ENCODE results near the gene SPCS1. TPM values are rescaled to one million over a fixed set of nuclear protein-coding genes. Genes with fewer than 3 reads are reported as not detected.

Gene SPCS1
- total RNA-seq (2021; ENCODE audit: unreplicated experiment) (93.2 TPM), Bru-seq, nascent RNA (percentile 71 among the genes with signal in this experiment), BruChase-seq, experiment 1, labeled RNA remaining after a 2-hour chase (percentile 75 among the genes with signal in this experiment), BruChase-seq, experiment 2, labeled RNA remaining after a 6-hour chase (percentile 90 among the genes with signal in this experiment)
- polyA plus RNA-seq (2012; ENCODE audit: insufficient read length), result 116 TPM
- long read RNA-seq, full-length matches to known transcripts, result 99 of 155 reads
- long read RNA-seq, partial matches to known transcripts, result 10 of 155 reads
- long read RNA-seq, other reads (novel, unspliced or antisense), result 46 of 155 reads

- no TSS peak for BruUV-seq (replicated peaks)
- TF ChIP-seq TCF7L2 (IDR thresholded peaks at IDR 0.05; ENCODE audit: low read depth, low read length) (no peak), CTCF (IDR thresholded peaks at IDR 0.05) (no peak), POLR2AphosphoS5 (IDR thresholded peaks at IDR 0.05; ENCODE audit: low read depth, low read length) (peak; percentile 75), REST (IDR thresholded peaks at IDR 0.05; ENCODE audit: insufficient read depth in 1 of 2, low read depth in 2 of 2, low read length in 1 of 2) (no peak), SIN3A (IDR thresholded peaks at IDR 0.05; ENCODE audit: borderline replicate concordance, insufficient read depth, low read depth, low read length) (0 out of 2 replicates have a peak, but pooled peaks have one; percentile 69)
- intact Hi-C loops (cut with micrococcal nuclease; ENCODE audit: unreplicated experiment), result no loop called here
- H3K27me3 ChIP-seq (ENCODE audit: control insufficient read depth, insufficient read depth, low read length), result no peaks in the 10 kb centered on the region
- DNase-seq (ENCODE audit: low read depth, low spot score) (no peak), ATAC-seq (peak; percentile 97)
- in situ Hi-C loops (cut with HindIII; ENCODE audit: low pct_unique_long_range_greater_than_20kb, low sequenced_read_pairs), result no loop called here
- H3K4me1 ChIP-seq (ENCODE audit: control insufficient read depth, insufficient read depth, low read length), result peaks cover 17% of the 10 kb centered on the region
- peak within 1 kb of the TSS; percentile 64 to 99 for H3K4me3 ChIP-seq (ENCODE audit: low read depth in 2 of 2, low read length in 2 of 2)
- peak within 1 kb of the TSS; percentile 75 for H3K27ac ChIP-seq (ENCODE audit: low read length)
- H3K9me3 ChIP-seq (ENCODE audit: control insufficient read depth, insufficient read depth, low read depth, low read length), result no peaks in the 10 kb centered on the region
- ChIA-PET POLR2A (interaction anchor here (0.6 to 0.7 kb wide), 2 partner anchors 65 to 76 kb away, joined by 3 to 9 read pairs; no protein-coding TSS in a partner anchor), CTCF (no interaction called here)
- H3K36me3 ChIP-seq (ENCODE audit: control insufficient read depth, insufficient read depth, low read length), result peaks cover 16% of the 10 kb centered on the region
Measured at GRCh38 chr3:52705688-52706686, at the start of gene SPCS1, which contains the start of gene GLT8D1. SPCS1 (plus strand) TSS chr3:52706106; CDS start chr3:52706247, 141 bp downstream. GLT8D1 (minus strand) TSS chr3:52705791; CDS start chr3:52700460, 5,331 bp downstream.

- no peaks in the 10 kb centered on the region for H3K4me1 ChIP-seq (ENCODE audit: control insufficient read depth, insufficient read depth, low read length)
- TF ChIP-seq TCF7L2 (IDR thresholded peaks at IDR 0.05; ENCODE audit: low read depth, low read length) (no peak), POLR2AphosphoS5 (IDR thresholded peaks at IDR 0.05; ENCODE audit: low read depth, low read length) (no peak), REST (IDR thresholded peaks at IDR 0.05; ENCODE audit: insufficient read depth in 1 of 2, low read depth in 2 of 2, low read length in 1 of 2) (no peak), CTCF (IDR thresholded peaks at IDR 0.05) (no peak), SIN3A (IDR thresholded peaks at IDR 0.05; ENCODE audit: borderline replicate concordance, insufficient read depth, low read depth, low read length) (no peak)
- peaks cover 9% of the 10 kb centered on the region for H3K36me3 ChIP-seq (ENCODE audit: control insufficient read depth, insufficient read depth, low read length)
- no peaks in the 10 kb centered on the region for H3K27me3 ChIP-seq (ENCODE audit: control insufficient read depth, insufficient read depth, low read length)
- in situ Hi-C loops (cut with HindIII; ENCODE audit: low pct_unique_long_range_greater_than_20kb, low sequenced_read_pairs), result no loop called here
- H3K27ac ChIP-seq (ENCODE audit: low read length), result no peak overlapping the region
- no TSS peak for BruUV-seq (replicated peaks)
- no peak for ATAC-seq
- ChIA-PET CTCF (no interaction called here), POLR2A (no interaction called here)
- no peaks in the 10 kb centered on the region for H3K9me3 ChIP-seq (ENCODE audit: control insufficient read depth, insufficient read depth, low read depth, low read length)
- intact Hi-C loops (cut with micrococcal nuclease; ENCODE audit: unreplicated experiment), result no loop called here
- no peak overlapping the region for H3K4me3 ChIP-seq (ENCODE audit: low read depth in 2 of 2, low read length in 2 of 2)
- no peak for DNase-seq (ENCODE audit: low read depth, low spot score)
Measured at GRCh38 chr3:52660046-52660445, 45.9 kb upstream of the SPCS1 start.
